ENCODE results near the gene WASF3.

DNA sequence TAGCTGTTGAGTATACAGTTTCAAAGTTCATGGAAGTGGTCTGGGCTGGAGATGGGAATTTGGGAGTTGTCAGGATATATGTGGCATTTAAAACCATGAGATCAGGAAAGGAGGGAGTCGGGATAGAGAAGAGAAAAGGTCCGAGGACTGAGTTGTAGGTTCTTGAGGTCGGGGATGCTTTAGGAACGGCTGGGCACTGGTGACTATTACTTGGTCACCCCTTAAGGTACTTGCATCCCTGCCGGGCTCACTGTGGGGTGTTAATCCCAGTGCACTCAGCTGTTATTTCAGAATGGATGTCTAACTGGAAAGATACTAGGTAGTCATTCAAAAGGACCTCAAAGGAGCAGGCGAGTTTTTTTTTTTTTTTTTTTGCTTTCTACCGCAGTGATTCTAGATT lies 34.2 kb downstream of the WASF3 start:
- TF ChIP-seq, protein P1, sequence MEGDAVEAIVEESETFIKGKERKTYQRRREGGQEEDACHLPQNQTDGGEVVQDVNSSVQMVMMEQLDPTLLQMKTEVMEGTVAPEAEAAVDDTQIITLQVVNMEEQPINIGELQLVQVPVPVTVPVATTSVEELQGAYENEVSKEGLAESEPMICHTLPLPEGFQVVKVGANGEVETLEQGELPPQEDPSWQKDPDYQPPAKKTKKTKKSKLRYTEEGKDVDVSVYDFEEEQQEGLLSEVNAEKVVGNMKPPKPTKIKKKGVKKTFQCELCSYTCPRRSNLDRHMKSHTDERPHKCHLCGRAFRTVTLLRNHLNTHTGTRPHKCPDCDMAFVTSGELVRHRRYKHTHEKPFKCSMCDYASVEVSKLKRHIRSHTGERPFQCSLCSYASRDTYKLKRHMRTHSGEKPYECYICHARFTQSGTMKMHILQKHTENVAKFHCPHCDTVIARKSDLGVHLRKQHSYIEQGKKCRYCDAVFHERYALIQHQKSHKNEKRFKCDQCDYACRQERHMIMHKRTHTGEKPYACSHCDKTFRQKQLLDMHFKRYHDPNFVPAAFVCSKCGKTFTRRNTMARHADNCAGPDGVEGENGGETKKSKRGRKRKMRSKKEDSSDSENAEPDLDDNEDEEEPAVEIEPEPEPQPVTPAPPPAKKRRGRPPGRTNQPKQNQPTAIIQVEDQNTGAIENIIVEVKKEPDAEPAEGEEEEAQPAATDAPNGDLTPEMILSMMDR (IDR thresholded peaks at IDR 0.05; ENCODE audit: low read depth, low read length, missing input control) = no peak
- no peak for TF ChIP-seq GABPA (IDR thresholded peaks at IDR 0.05 in 1 of 2, conservative IDR thresholded peaks at IDR 0.05 in 1 of 2)
